HL-60 (cell line): ENCODE data around the gene C4orf54.

Source experiments
- DNase-seq, 2 experiments: peaks; one replicate each; pipeline ENCODE4 v3.0.0-alpha.2; 2010 to 2020; ENCODE audit warnings: low read depth in 1 of 2, low spot score in 1 of 2
- H3K27ac ChIP-seq: fragments of 250-450 bp; sonication (Bioruptor Pico); replicated peaks from 2 replicates; pipeline ENCODE4 v1.5.1; 2020; ENCODE audit warnings: mild to moderate bottlenecking, moderate library complexity
- H3K27me3 ChIP-seq: fragments of 250-450 bp; sonication (Bioruptor Pico); 2 replicates; pipeline ENCODE4 v1.5.1; 2021; ENCODE audit warnings: mild to moderate bottlenecking, moderate library complexity; ENCODE audit not compliant: insufficient read depth, poor library complexity, severe bottlenecking
- H3K4me3 ChIP-seq: replicated peaks from 2 replicates; pipeline ENCODE4 v1.5.1; 2011; ENCODE audit warnings: mild to moderate bottlenecking, control low read depth, low read length; ENCODE audit not compliant: insufficient read depth
- GABPA ChIP-seq: IDR thresholded peaks from 2 replicates; pipeline ENCODE4 v1.6.1; 2012; ENCODE audit warnings: low read depth
- POLR2AphosphoS5 ChIP-seq: IDR thresholded peaks from 2 replicates; pipeline ENCODE4 v1.6.1; 2012; ENCODE audit warnings: low read depth
- SPI1 ChIP-seq: IDR thresholded peaks from 2 replicates; pipeline ENCODE4 v1.6.1; 2012; ENCODE audit warnings: low read depth, mild to moderate bottlenecking, borderline replicate concordance
- TF ChIP-seq, protein P1 (sequence below): IDR thresholded peaks from one replicate; pipeline ENCODE4 v1.5.1; 2011; ENCODE audit warnings: low read length, control low read depth, inconsistent platforms; ENCODE audit not compliant: insufficient read depth
- TF ChIP-seq, protein P2 (sequence below): IDR thresholded peaks from 2 replicates; pipeline ENCODE4 v1.6.1; 2012; ENCODE audit warnings: low read depth; ENCODE audit not compliant: insufficient replicate concordance

C4orf54 gene

DNA sequence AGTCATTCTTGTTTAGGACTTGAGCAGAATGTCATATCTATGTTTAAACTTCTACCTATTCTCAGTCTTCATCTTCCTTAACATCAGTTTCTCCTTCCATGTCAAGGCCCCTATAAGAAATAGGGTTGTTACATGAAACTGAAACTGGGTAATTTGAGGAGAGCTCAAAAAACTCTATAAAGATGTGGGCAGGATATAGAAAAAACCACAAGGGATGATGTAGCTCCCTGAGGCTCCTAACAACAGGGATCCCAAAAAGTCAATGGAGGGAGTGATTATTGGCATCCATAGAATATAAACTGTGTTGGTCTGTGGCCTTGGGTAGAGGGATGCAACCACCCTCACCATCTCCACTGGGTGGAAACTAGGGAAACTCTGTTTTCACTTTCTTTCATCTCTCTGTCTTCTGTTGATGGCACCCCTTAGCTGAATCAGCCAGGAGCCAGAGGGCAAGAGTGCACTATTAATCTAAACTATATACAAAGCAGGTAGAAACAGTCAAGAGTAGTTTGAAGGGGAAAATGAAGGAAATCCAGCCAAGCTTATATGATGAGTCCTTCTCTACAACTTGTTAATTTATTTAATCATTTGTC, 27.6 kb downstream of the C4orf54 start:
- no peak for TF ChIP-seq SPI1
- TF ChIP-seq, protein P1, sequence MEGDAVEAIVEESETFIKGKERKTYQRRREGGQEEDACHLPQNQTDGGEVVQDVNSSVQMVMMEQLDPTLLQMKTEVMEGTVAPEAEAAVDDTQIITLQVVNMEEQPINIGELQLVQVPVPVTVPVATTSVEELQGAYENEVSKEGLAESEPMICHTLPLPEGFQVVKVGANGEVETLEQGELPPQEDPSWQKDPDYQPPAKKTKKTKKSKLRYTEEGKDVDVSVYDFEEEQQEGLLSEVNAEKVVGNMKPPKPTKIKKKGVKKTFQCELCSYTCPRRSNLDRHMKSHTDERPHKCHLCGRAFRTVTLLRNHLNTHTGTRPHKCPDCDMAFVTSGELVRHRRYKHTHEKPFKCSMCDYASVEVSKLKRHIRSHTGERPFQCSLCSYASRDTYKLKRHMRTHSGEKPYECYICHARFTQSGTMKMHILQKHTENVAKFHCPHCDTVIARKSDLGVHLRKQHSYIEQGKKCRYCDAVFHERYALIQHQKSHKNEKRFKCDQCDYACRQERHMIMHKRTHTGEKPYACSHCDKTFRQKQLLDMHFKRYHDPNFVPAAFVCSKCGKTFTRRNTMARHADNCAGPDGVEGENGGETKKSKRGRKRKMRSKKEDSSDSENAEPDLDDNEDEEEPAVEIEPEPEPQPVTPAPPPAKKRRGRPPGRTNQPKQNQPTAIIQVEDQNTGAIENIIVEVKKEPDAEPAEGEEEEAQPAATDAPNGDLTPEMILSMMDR: no peak
- TF ChIP-seq, protein P2, sequence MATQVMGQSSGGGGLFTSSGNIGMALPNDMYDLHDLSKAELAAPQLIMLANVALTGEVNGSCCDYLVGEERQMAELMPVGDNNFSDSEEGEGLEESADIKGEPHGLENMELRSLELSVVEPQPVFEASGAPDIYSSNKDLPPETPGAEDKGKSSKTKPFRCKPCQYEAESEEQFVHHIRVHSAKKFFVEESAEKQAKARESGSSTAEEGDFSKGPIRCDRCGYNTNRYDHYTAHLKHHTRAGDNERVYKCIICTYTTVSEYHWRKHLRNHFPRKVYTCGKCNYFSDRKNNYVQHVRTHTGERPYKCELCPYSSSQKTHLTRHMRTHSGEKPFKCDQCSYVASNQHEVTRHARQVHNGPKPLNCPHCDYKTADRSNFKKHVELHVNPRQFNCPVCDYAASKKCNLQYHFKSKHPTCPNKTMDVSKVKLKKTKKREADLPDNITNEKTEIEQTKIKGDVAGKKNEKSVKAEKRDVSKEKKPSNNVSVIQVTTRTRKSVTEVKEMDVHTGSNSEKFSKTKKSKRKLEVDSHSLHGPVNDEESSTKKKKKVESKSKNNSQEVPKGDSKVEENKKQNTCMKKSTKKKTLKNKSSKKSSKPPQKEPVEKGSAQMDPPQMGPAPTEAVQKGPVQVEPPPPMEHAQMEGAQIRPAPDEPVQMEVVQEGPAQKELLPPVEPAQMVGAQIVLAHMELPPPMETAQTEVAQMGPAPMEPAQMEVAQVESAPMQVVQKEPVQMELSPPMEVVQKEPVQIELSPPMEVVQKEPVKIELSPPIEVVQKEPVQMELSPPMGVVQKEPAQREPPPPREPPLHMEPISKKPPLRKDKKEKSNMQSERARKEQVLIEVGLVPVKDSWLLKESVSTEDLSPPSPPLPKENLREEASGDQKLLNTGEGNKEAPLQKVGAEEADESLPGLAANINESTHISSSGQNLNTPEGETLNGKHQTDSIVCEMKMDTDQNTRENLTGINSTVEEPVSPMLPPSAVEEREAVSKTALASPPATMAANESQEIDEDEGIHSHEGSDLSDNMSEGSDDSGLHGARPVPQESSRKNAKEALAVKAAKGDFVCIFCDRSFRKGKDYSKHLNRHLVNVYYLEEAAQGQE: no peak
- no peak for TF ChIP-seq POLR2AphosphoS5
- no peak for TF ChIP-seq GABPA
- DNase-seq: no peak
- Histone ChIP-seq H3K27ac (no peak overlapping the region), H3K27me3 (no peaks in the 10 kb centered on the region), H3K4me3 (no peak overlapping the region)

DNA sequence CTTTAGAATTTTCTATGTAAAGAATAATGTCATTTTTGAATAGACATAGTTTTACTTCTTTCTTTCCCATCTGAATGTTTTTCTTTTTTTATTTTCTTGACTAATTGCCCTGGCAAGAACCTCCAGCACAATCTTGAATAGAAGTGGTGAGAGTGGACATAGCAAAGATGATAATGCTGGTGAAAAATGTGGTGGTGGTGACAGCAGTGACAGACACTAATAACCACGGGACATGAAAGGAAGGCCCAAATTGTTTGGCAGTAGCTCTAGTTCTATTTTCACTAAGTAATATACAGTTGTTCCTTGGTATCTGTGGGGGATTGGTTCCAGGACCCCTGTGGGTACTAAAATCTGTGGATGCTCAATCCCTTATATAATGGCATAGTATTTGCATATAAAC, 29.6 kb downstream of the C4orf54 start:
- Histone ChIP-seq H3K4me3 (no peak overlapping the region), H3K27me3 (no peaks in the 10 kb centered on the region), H3K27ac (no peak overlapping the region)
- no peak for TF ChIP-seq POLR2AphosphoS5
- TF ChIP-seq, protein P1: no peak
- TF ChIP-seq SPI1: no peak
- TF ChIP-seq, protein P2: no peak
- no peak for TF ChIP-seq GABPA
- no peak for DNase-seq

DNA sequence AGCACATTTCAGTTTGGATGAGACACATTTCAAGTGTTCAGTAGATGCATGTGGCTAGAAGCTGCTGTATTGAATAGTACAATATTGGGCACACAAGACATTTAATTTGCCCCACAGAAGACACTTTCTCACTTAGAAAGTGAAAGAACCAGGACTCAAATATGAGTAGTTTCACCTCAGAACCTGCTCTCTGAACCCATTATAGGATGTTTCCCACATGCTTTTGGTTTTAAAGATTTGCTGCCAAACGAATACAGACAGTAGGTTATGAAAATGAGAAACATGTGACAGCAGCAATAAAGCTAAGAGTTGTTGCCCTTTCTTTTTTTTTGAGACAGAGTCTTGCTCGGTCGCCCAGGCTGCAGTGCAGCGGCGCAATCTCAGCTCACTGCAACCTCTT, 32.3 kb downstream of the C4orf54 start:
- H3K27me3 ChIP-seq: no peaks in the 10 kb centered on the region
- no peak for DNase-seq
- H3K27ac ChIP-seq: no peak overlapping the region
- TF ChIP-seq POLR2AphosphoS5 (no peak), SPI1 (no peak), GABPA (no peak)
- TF ChIP-seq, protein P2: no peak
- TF ChIP-seq, protein P1: no peak
- no peak overlapping the region for H3K4me3 ChIP-seq
